ENCODE results near the gene PLEKHG3. TPM values are rescaled to one million over a fixed set of nuclear protein-coding genes. Genes with fewer than 3 reads are reported as not detected.
A peak's percentile ranks its signal among the peaks of the same experiment; 100 is the strongest.
"Not testable (repeated sequence)": the region's sequence is repeated elsewhere in the genome, so short reads cannot be mapped to it uniquely, and the experiment has no call there.

PLEKHG3 gene
- total RNA-seq: 10 to 100 TPM; 17.5 to 92.9 (median 78.4) TPM
- polyA plus RNA-seq: 10 to 100 TPM; 26.3 to 34.2 TPM
- long read RNA-seq, donor 1, partial matches to known transcripts: 42 of 55 reads
- long read RNA-seq, donor 1, other reads (novel, unspliced or antisense): 9 of 55 reads
- long read RNA-seq, donor 2, full-length matches to known transcripts: 1 of 6 reads
- long read RNA-seq, donor 2, partial matches to known transcripts: 5 of 6 reads
- long read RNA-seq, donor 2, other reads (novel, unspliced or antisense): 0 of 6 reads
- long read RNA-seq, donor 3, full-length matches to known transcripts: 4 of 41 reads
- long read RNA-seq, donor 3, partial matches to known transcripts: 22 of 41 reads
- long read RNA-seq, donor 3, other reads (novel, unspliced or antisense): 15 of 41 reads

DNA sequence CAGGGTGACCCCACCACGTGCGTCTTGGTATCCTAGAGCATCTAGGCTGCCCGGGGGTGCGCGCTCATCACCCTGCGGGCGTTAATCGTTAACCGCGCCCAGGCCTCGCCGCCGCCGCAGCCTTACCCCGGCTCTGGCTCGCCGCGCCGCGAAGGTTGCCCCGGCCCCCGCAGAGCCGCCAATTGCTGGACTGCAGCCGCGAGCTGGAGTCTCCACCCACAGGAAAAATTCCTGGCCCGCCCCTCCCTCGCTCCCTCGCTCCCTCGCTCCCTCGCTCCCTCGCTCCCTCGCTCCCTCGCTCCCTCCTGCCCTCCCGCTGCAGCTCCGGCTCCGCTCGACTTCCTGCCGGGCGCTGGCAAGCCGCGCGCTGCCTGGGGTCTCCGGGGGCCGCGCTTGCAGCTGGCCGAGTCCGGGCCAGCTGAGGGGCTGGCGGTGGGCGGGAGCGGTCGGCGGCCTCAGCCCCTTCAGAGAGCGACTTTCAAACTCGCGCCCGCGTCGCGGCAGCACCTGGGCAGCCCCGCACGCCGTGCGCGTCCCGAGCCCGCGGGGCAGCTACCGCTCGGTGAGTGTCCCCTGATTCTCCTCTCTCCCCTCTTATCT, at the start of gene PLEKHG3:
Gene PLEKHG3 (plus strand): TSS at position 282 of the 600 bp plus-strand sequence. CDS start 23,208 bp downstream, outside the sequence.
- peak; percentile 42 for TF ChIP-seq POLR2A (IDR thresholded peaks at IDR 0.05)
- TF ChIP-seq EP300 (IDR thresholded peaks at IDR 0.05): no peak
- H3K27me3 ChIP-seq: no peaks in the 10 kb centered on the region
- H3K4me3 ChIP-seq: peak within 1 kb of the TSS; percentile 82
- WGBS, 3 donors: 0 to 1% (median 0%) methylated on average over 61 to 69 of the region's 69 CpGs
- peak within 1 kb of the TSS; percentile 68 to 93 for H3K27ac ChIP-seq
- H3K9me3 ChIP-seq: no peaks in the 10 kb centered on the region
- DNase-seq: peak; percentile 85 to 91 (median 89)
- H3K4me1 ChIP-seq (ENCODE audit: insufficient read depth): peaks cover 29% of the 10 kb centered on the region
- no peaks in the 10 kb centered on the region for H3K36me3 ChIP-seq
- intact Hi-C loops (cut with DNase I): loop anchor here in 1 of 4 donors (2.0 kb wide), 1 partner anchor 59 kb away; no protein-coding TSS in a partner anchor

DNA sequence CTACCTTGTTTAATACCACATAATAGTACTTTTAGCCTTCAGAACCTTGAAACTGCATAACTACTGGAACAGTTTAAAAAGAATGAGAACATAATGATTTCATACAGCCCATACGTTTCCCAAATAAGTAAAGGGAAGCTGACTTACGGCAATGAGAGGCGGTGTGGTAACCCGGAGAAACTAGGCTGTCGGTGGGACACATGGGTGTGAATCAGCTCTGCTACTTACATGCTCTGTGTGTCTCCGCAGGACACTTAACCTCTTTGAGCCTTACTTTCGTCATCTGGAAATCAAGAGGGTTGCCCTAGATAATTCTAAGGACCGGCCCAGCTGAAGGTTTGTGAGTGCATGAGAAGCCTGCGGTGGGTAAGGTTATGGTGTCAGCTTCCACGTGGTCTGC, 49.3 kb upstream of the PLEKHG3 start:
- TF ChIP-seq CTCF (IDR thresholded peaks at IDR 0.05) (no peak), EP300 (IDR thresholded peaks at IDR 0.05) (no peak), POLR2A (IDR thresholded peaks at IDR 0.05) (no peak)
- 79 to 85% (median 83%) methylated on average over 10 of the region's 10 CpGs for WGBS, 3 donors
- Histone ChIP-seq H3K36me3 (no peaks in the 10 kb centered on the region), H3K27ac (no peak overlapping the region), H3K9me3 (no peaks in the 10 kb centered on the region), H3K27me3 (no peaks in the 10 kb centered on the region), H3K4me3 (no peak overlapping the region), H3K4me1 (ENCODE audit: insufficient read depth) (no peaks in the 10 kb centered on the region)
- intact Hi-C loops (cut with DNase I): no loop called here
- no peak for DNase-seq

GRCh38 chr14:64656986-64657385, 47.2 kb upstream of the PLEKHG3 start:
- peak in 1 of 5 donors; percentile 50 for DNase-seq
- TF ChIP-seq POLR2A (IDR thresholded peaks at IDR 0.05) (no peak), EP300 (IDR thresholded peaks at IDR 0.05) (no peak), CTCF (IDR thresholded peaks at IDR 0.05) (no peak)
- Histone ChIP-seq H3K4me3 (no peak overlapping the region), H3K4me1 (ENCODE audit: insufficient read depth) (no peaks in the 10 kb centered on the region), H3K36me3 (no peaks in the 10 kb centered on the region), H3K27ac (no peak overlapping the region), H3K27me3 (no peaks in the 10 kb centered on the region), H3K9me3 (no peaks in the 10 kb centered on the region)
- 22 to 26% (median 24%) methylated on average over 4 of the region's 4 CpGs for WGBS, 3 donors
- intact Hi-C loops (cut with DNase I): no loop called here

DNA sequence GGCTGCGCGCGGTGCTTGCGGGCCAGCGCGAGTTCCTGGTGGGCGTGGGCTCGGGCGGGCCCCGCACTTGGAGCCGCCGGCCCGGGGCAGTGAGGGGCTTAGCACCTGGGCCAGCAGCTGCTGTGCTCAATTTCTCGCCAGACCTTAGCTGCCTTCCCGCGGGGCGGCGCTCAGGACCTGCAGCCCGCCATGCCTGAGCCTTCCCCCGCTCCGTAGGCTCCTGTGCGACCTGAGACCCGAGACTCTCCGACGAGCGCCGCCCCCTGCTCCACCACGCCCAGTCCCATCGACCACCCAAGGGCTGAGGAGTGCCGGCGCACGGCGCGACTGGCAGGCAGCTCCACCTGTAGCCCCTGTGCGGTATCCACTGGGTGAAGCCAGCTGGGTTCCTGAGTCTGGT, 46.0 kb upstream of the PLEKHG3 start:
- H3K4me1 ChIP-seq (ENCODE audit: insufficient read depth): no peaks in the 10 kb centered on the region
- H3K27me3 ChIP-seq: no peaks in the 10 kb centered on the region
- no peak overlapping the region for H3K27ac ChIP-seq
- no peak overlapping the region for H3K4me3 ChIP-seq
- intact Hi-C loops (cut with DNase I): no loop called here
- H3K36me3 ChIP-seq: no peaks in the 10 kb centered on the region
- 94 to 95% (median 94%) methylated on average over 35 of the region's 35 CpGs for WGBS, 3 donors
- no peak for TF ChIP-seq CTCF (IDR thresholded peaks at IDR 0.05)
- no peak for TF ChIP-seq POLR2A (IDR thresholded peaks at IDR 0.05)
- no peak for TF ChIP-seq EP300 (IDR thresholded peaks at IDR 0.05)
- H3K9me3 ChIP-seq: no peaks in the 10 kb centered on the region
- DNase-seq: no peak

- intact Hi-C loops (cut with DNase I); H3K36me3 ChIP-seq; H3K27me3 ChIP-seq; H3K27ac ChIP-seq; H3K4me3 ChIP-seq; DNase-seq; H3K4me1 ChIP-seq (ENCODE audit: insufficient read depth); H3K9me3 ChIP-seq: not testable (repeated sequence)
- 76 to 85% (median 85%) methylated on average over 13 of the region's 13 CpGs for WGBS, 3 donors
These were observed 45.4 kb upstream of the PLEKHG3 start for GRCh38 chr14:64658700-64659264.
